AG20443 (cell line): ENCODE measurements around the gene PTPRG.

Experiments
- DNase-seq: peaks from one replicate; pipeline ENCODE4 v3.0.0; 2012; ENCODE audit warnings: low spot score, mixed read lengths

PTPRG gene

GRCh38 chr3:62236016-62236415 is 674.6 kb downstream of the PTPRG start:
- no peak for DNase-seq

GRCh38 chr3:62237286-62237948 is 676.0 kb downstream of the PTPRG start:
- no peak for DNase-seq

GRCh38 chr3:62238003-62238402 is 676.6 kb downstream of the PTPRG start:
- DNase-seq: no peak

- no peak for DNase-seq
These were observed 677.1 kb downstream of the PTPRG start for GRCh38 chr3:62238431-62238830.

GRCh38 chr3:62241279-62241678 is 679.9 kb downstream of the PTPRG start:
- no peak for DNase-seq

GRCh38 chr3:62242831-62243509 is 681.6 kb downstream of the PTPRG start:
- DNase-seq: no peak

GRCh38 chr3:62246094-62246493 is 684.7 kb downstream of the PTPRG start:
- no peak for DNase-seq

- no peak for DNase-seq
These were observed 685.6 kb downstream of the PTPRG start for GRCh38 chr3:62246985-62247384.

GRCh38 chr3:62248734-62249483 is 687.5 kb downstream of the PTPRG start:
- DNase-seq: no peak

GRCh38 chr3:62249484-62249776 is 688.1 kb downstream of the PTPRG start:
- DNase-seq: no peak

GRCh38 chr3:62249855-62250543 is 688.6 kb downstream of the PTPRG start:
- DNase-seq: no peak

GRCh38 chr3:62252438-62253157 is 691.2 kb downstream of the PTPRG start:
- peak; percentile 66 for DNase-seq

- no peak for DNase-seq
These were observed 692.6 kb downstream of the PTPRG start for GRCh38 chr3:62253971-62254370.

- no peak for DNase-seq
These were observed 694.4 kb downstream of the PTPRG start for GRCh38 chr3:62255758-62256157.

- no peak for DNase-seq
These were observed 698.6 kb downstream of the PTPRG start for GRCh38 chr3:62259924-62260323.

GRCh38 chr3:62260655-62261054 is 699.3 kb downstream of the PTPRG start:
- no peak for DNase-seq

- DNase-seq: no peak
These were observed 699.8 kb downstream of the PTPRG start for GRCh38 chr3:62261121-62261520.

- DNase-seq: no peak
These were observed 700.4 kb downstream of the PTPRG start for GRCh38 chr3:62261736-62262135.

GRCh38 chr3:62265528-62265927 is 704.2 kb downstream of the PTPRG start:
- DNase-seq: no peak

- no peak for DNase-seq
These were observed 705.4 kb downstream of the PTPRG start for GRCh38 chr3:62266668-62267283.

GRCh38 chr3:62276658-62277180 is 715.3 kb downstream of the PTPRG start:
- no peak for DNase-seq
